DND-41 (cell line): ENCODE data around the gene OCIAD1.

ENCODE experiments used
- EZH2 ChIP-seq: IDR thresholded peaks from 3 replicates; pipeline ENCODE4 v1.6.1; 2012; ENCODE audit warnings: borderline replicate concordance, low read depth, mild to moderate bottlenecking, moderate library complexity, low read length, inconsistent platforms; ENCODE audit not compliant: severe bottlenecking
- TF ChIP-seq, protein P1 (sequence below): IDR thresholded peaks from 2 replicates; pipeline ENCODE4 v1.5.1; 2012; ENCODE audit warnings: borderline replicate concordance, low read length, moderate library complexity, mild to moderate bottlenecking; ENCODE audit not compliant: poor library complexity, severe bottlenecking; ENCODE audit errors: extremely low read depth

DNA sequence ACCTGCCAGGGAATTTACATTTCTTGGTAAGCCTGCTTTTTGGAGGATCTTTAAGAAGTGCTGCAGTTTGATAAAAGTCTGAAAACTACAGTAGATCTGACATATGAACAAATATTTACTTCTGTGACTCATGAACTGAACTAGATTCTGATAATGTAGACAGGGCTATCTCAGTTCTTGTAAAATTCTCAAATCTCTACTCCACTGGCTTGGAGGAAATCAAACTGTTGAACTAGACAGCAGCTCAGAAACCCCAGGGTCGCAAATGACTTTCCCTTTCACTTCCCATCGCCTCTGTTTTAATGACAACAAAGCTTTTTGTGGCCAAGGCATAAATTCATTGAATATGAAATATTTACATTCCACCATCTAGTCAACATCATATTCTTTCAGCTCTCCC, 15.4 kb upstream of the OCIAD1 start:
- TF ChIP-seq, protein P1, sequence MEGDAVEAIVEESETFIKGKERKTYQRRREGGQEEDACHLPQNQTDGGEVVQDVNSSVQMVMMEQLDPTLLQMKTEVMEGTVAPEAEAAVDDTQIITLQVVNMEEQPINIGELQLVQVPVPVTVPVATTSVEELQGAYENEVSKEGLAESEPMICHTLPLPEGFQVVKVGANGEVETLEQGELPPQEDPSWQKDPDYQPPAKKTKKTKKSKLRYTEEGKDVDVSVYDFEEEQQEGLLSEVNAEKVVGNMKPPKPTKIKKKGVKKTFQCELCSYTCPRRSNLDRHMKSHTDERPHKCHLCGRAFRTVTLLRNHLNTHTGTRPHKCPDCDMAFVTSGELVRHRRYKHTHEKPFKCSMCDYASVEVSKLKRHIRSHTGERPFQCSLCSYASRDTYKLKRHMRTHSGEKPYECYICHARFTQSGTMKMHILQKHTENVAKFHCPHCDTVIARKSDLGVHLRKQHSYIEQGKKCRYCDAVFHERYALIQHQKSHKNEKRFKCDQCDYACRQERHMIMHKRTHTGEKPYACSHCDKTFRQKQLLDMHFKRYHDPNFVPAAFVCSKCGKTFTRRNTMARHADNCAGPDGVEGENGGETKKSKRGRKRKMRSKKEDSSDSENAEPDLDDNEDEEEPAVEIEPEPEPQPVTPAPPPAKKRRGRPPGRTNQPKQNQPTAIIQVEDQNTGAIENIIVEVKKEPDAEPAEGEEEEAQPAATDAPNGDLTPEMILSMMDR = no peak
- TF ChIP-seq EZH2 = no peak
